NK-92 (cell line): ENCODE results near the gene SLC48A1.

Experiments used
- DNase-seq: peaks from one replicate; lab custom pipeline; 2025; ENCODE audit not compliant: unreplicated experiment; lab: John Stamatoyannopoulos, UW

SLC48A1 gene

DNA sequence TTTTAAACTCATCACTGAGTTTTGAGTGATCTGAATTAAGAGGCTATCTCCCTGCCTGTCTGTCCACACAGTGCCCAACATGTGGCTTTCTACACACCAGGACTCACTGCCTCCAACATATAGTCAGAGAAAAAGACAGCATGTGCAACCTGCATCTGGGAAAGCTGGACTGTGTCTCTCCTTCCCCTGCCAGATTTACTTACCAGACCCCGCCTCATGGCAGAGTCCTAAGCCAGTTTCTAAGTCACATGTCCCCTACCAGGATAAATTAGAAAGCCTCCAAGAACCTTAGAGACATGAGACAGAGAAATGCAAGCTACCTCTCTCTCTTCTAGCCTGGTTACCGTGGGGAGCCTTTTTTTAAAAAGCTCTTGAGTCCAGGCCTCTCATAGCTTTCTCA is 49.4 kb downstream of the SLC48A1 start:
- DNase-seq, result no peak

DNA sequence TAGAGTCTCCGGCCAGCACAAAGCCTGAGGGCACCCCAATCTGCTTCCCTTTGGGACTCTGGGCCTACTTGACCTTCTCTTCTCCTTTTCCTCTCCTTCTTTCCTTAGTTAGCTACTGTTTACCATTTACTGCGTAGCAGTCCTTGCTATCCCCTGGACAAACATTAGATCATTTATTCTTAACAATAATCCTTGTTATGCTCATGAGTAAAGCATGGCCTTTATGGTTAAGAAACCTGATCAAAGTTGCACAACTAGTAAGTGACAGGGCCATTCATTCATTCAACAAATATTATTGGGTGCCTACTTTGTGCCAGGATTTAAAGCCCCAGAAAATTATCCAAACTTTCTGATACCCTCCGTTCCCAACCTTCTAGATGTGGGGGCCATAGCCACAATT is 49.8 kb downstream of the SLC48A1 start:
- no peak for DNase-seq

DNA sequence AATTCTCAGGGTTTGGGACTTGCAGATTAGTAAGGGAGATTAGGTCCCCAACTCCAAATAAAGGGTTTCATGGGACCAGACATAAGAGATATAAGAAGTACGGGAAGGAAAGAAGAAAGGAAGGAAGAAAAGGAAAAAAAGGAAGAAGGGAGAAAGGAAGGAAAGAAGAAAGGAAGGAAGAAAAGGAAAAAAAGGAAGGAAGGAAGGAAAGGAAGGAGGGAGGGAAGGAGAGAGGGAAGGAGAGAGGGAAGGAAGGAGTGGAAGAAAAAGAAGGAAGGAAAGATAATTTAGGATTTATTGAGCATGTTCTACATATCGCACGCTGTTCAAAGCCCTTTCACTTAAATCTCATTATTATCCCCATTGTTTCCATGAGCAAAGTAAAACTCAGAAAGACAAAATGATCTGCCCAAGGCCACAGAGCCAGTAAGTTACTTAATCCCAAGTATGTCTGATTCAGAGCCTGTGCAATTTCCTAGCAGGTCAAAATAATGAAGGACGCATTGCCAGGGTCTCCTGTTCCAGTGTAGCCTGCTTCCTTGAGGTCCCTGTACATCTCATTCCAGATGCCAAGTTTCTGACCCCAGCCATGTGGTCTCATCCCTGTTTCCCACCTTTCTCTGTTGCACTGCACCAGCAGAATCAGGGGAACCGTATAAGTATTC is 50.5 kb downstream of the SLC48A1 start:
- DNase-seq, result no peak

DNA sequence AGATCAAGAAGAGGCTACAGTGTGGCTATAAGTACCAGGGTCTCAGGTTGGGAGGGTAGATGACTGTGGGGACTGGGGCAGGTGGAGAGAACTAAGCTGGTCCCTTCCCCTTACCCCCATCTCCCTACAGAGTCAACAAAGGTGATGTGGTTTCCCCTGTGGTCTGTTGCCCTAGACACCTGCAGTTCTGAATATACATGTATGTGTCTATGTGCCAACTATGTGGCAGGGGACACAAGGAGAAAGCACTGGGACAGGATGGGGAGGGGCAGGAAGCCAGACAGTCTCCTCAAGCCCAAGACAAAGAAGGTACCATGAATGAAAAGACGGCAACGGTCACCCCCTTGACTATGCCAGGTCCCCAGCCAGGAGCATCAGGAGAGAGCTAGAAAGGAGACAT is 51.2 kb downstream of the SLC48A1 start:
- DNase-seq, result no peak

DNA sequence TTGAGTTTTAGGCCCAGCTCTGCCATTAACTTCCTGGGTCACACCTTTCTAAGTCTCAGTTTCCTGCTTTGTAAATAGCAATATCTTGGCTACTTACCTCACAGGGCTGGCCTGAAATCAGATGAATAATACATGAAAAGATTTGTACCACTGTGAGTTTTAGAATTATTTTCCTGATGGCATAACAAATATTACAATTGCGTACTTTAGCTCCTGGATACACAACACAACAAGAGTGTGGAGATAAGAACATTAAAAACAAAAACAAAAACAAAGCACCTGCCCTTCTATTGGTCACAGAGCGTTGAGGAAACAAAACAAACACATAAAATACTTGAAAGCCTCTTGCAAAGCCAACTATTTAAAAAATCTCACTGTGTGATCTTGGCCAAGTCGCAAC is 51.6 kb downstream of the SLC48A1 start:
- no peak for DNase-seq

DNA sequence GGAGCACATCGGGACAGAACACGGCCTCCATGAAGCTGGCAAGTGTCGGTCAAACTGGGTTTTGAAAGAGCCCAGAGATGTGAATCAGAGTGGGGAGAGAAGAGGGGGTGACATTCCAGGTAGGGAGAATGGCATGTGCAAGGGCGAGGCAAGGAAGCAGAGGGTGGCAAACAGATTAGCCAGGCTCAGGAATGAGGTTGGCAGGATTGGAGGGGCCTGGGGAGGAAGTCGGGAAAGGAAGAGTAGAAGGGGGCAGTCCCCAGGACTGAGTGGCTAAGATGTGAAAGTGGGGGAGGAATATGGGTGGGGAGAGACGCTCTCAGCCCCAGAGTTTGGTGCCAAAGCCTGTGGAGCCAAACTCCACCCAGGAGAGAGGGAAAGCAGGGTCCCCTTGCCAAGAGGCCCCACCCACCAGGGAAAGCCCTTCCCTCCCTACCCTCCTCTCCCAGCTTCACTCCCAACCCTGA is 52.2 kb downstream of the SLC48A1 start:
- no peak for DNase-seq

DNA sequence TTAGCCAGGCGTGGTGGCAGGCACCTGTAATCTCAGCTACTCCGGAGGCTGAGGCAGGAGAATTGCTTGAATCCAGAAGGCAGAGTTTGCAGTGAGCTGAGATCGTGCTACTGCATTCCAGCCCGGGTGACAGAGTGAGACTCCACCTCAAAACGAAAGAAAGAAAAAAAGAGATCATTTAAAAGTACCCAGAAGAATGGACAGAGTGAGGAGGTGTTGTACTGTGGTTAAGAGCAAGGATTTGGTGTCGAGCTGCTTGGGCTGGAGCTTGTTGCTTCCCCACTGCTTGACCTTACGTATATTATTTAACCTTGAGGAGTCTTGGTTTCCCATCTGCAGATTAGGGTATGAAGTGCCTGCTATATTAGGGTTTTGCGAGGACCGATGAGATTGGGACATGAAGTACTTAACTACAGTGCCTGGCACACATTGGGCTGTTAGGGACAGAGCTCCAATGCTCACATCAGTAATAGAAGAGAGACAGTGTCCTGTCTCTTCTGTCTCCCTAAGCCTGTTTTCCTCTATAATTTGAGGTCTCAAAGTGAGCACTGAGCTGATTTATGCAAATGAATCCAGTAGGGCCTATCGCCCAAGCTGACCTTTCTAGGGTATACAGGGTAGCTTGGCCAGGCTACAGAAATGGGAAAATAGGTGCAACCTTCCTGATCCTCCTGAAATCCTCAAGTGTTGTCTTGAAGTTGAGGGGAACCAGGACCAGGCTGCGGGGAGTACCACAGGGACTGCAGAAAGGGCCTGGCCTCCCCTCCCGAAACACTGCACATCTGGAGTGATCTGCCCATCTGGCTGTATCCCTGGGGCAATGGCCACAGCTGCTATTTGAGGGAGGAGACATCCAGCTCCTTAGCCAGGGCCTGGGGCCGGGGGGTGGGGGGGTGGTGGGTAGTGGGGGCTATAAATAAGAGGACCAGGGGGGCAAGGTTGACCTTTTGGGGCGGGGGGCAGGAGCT is 55.3 kb downstream of the SLC48A1 start:
- DNase-seq, result no peak

DNA sequence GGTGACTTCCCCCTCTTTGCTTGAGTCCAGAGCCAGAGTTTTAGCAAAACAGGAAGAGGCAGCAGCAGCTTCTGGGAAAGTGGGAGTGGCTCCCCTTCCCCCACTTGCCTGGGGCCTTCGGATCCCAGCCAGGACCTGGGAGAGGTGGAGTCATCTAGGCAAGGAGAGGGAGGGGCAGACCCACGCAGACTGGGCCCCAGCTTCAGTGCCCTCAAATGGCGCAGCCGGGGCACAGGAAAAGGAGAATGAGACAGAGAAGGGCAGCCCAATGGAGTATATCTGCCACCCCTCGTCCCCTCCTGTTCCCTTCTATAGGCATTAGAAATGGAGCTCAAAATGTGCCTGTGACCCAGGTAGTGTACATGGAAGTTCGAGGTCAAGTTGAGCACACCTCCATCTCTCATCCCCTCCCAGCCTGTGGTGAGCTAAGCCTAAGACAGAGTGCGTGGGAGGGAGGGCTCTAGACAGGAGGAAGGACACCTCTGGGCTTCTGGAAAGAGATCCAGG is 56.0 kb downstream of the SLC48A1 start:
- no peak for DNase-seq

DNA sequence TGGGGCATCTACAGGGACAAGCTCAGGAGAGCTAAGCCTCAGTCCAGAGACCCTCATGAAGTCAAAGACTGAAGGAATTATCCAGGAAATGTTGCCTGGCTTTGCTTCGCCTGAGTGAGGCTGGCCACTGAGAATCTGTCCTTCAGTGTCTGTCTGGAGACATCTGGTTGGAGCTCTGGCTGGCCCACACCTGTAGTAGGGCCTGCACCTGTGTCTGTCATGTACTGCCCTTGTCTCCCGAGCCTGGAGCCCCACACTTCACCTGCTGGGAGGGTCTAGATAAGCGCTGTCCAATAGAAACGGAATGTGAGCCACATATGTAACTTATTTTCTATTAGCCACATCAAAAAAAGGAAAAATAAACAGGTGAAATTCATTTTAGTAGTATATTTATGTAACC is 56.5 kb downstream of the SLC48A1 start:
- no peak for DNase-seq
